NT2/D1 (cell line): ENCODE data around the gene CYP24A1.

Experiments used
- YY1 ChIP-seq: IDR thresholded peaks from 2 replicates; pipeline ENCODE4 v1.6.1; 2011; ENCODE audit not compliant: insufficient read length, insufficient read depth
- ZNF274 ChIP-seq: IDR thresholded peaks from 2 replicates; pipeline ENCODE4 v1.6.1; 2011; ENCODE audit warnings: mild to moderate bottlenecking, low read depth, low read length

- TF ChIP-seq ZNF274 (no peak), YY1 (no peak)
Observed at GRCh38 chr20:54133434-54134427, 40.1 kb downstream of the CYP24A1 start.
